ENCODE results near the gene GID8. TPM values are rescaled to one million over a fixed set of nuclear protein-coding genes. Genes with fewer than 3 reads are reported as not detected.

The GID8 gene
- total RNA-seq, 2 donors from 2014 or later, result 16.8 to 18.7 TPM

DNA sequence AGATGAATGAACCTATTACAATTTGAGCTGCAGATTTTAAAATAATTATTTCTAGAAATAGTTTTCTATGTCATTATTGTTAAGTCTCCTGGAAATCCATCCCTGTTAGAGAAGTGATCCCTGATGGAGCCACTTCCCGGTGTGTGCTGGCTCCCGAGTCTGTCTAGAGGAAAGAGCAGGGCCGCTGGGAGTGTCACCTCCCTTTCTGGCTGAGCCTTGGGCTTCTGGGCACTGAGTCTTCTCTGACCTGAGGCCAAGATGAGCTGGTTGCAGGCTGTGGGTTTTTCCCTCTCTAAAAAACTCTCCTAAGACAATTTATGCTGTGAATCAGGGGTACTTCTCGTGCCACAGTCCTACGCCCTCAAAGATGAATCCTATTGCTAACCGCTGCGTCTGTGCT, 47.5 kb upstream of the GID8 start:
- DNase-seq (ENCODE audit: low spot score), result no peak
- no peak overlapping the region for H3K27ac ChIP-seq
- no peaks in the 10 kb centered on the region for H3K9me3 ChIP-seq
- H3K27me3 ChIP-seq, result no peaks in the 10 kb centered on the region
- peaks cover 0 to 11% of the 10 kb centered on the region in 2 donors for H3K4me1 ChIP-seq
- peaks cover 70% of the 10 kb centered on the region for H3K36me3 ChIP-seq
- TF ChIP-seq, protein P1, sequence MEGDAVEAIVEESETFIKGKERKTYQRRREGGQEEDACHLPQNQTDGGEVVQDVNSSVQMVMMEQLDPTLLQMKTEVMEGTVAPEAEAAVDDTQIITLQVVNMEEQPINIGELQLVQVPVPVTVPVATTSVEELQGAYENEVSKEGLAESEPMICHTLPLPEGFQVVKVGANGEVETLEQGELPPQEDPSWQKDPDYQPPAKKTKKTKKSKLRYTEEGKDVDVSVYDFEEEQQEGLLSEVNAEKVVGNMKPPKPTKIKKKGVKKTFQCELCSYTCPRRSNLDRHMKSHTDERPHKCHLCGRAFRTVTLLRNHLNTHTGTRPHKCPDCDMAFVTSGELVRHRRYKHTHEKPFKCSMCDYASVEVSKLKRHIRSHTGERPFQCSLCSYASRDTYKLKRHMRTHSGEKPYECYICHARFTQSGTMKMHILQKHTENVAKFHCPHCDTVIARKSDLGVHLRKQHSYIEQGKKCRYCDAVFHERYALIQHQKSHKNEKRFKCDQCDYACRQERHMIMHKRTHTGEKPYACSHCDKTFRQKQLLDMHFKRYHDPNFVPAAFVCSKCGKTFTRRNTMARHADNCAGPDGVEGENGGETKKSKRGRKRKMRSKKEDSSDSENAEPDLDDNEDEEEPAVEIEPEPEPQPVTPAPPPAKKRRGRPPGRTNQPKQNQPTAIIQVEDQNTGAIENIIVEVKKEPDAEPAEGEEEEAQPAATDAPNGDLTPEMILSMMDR (IDR thresholded peaks at IDR 0.05), result no peak
- no peak overlapping the region for H3K4me3 ChIP-seq

DNA sequence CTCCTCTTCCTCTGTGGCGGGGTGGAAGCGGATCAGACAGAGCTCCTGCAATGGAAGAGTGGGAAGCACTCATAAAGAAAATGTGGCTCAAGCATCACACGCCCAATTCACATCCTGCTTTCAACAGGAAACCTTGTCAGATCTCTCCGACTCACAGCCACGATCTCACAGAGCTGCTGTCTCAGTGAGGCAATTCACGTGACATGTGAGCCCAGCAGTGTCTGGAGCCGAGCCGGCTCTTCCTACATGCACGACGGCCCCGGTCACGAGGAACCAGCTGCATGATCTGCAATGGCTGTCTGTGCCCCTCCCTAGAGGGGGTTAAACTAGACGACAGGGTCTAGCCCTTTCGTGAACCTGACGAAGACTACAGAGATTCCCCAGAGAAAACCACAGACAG, 46.8 kb upstream of the GID8 start:
- no peak overlapping the region for H3K4me3 ChIP-seq
- no peaks in the 10 kb centered on the region for H3K9me3 ChIP-seq
- H3K27ac ChIP-seq, result no peak overlapping the region
- no peaks in the 10 kb centered on the region for H3K27me3 ChIP-seq
- peaks cover 0 to 11% of the 10 kb centered on the region in 2 donors for H3K4me1 ChIP-seq
- peaks cover 74% of the 10 kb centered on the region for H3K36me3 ChIP-seq
- TF ChIP-seq, protein P1 (IDR thresholded peaks at IDR 0.05), result no peak
- DNase-seq (ENCODE audit: low spot score), result no peak

DNA sequence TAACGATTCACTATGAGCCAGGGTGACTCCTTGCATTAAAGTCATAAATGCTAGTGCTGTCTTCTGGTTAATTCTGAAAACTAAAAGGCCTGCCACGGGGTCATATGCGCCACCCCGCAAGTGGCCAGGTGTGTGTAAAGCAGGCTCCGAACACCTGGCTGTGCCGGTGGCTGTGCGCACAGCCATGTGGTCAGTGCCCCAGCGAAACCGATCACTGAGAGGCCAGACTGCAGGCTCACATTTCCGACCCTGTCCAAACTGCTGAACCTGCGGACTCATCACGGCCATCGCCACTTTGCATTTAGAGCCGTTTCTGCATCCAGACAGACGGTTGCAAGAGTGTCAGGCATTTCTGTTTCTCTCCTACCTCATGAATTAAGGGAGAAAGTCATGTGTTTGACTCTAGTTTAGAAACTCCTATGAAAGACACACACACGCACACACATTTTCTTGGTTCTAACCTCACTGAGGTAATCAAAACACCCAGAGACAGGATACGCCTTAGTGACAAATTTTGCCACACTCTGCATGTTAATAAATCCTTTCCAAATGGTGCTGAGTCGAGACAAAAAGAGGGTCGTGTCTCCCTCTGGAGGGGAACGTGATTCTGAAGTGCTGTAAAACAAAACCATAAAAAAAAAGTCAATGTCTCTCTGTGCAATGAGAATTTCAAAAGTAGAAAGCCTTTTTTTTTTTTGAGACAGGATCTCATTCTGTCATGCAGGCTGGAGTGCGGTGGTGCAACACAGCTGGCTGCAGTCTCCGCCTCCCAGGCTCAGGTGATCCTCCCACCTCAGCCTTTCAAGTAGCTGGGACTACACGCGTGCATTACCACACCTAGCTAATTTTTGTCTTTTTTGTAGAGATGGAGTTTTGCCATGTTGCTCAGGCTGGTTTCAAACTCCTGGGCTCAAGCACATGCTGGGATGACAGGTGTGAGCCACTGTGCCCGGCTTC, 45.3 kb upstream of the GID8 start:
- Histone ChIP-seq H3K27ac (no peak overlapping the region), H3K36me3 (peaks cover 78% of the 10 kb centered on the region), H3K4me1 (peaks cover 0 to 4% of the 10 kb centered on the region in 2 donors), H3K9me3 (no peaks in the 10 kb centered on the region), H3K27me3 (no peaks in the 10 kb centered on the region), H3K4me3 (no peak overlapping the region)
- no peak for DNase-seq (ENCODE audit: low spot score)
- TF ChIP-seq, protein P1 (IDR thresholded peaks at IDR 0.05), result no peak

DNA sequence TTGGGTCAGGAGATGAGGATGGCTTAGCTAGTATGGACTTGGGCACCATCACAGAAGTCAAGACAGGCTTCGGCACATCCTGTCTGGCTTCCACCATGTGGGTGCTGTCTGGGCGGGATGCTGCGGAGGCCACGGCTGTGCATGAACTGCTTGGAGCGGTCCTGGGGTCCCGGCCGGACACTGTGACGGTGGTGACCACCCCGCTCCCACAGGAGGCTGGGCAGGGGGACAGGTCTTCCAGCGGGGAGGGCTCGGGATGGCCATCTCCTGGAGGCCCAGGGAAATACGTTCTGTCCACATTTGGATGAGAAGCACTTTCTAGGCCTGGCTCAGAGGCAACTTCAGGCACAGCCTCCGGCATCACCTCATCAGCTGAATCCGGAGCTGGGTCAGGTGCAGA, 44.2 kb upstream of the GID8 start:
- Histone ChIP-seq H3K36me3 (peaks cover 70% of the 10 kb centered on the region), H3K9me3 (no peaks in the 10 kb centered on the region), H3K27me3 (no peaks in the 10 kb centered on the region), H3K27ac (no peak overlapping the region), H3K4me1 (no peaks in the 10 kb centered on the region), H3K4me3 (no peak overlapping the region)
- TF ChIP-seq, protein P1 (IDR thresholded peaks at IDR 0.05), result no peak
- DNase-seq (ENCODE audit: low spot score), result no peak

DNA sequence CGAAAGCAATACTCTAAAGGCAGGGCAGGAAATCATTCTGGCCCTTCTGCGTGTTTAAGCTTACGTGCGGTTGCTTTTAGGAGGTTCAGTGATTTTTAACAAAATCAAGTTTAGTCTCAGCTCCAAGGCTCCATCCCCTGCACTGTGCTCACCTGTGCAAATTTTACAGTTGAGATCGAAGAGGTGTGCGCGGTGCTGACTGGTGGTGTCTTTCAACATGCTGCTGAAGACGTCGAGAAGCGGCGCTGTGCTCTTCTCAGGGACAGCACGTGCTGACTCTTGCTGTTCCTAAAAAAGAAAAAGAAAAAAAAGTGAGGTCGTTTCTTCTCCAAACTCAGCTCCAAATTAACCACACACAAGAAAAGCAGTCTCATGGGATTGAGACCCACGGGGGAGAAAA, 43.7 kb upstream of the GID8 start:
- Histone ChIP-seq H3K9me3 (no peaks in the 10 kb centered on the region), H3K36me3 (peaks cover 64% of the 10 kb centered on the region), H3K27me3 (no peaks in the 10 kb centered on the region), H3K4me1 (peaks cover 0 to 5% of the 10 kb centered on the region in 2 donors), H3K4me3 (no peak overlapping the region), H3K27ac (no peak overlapping the region)
- TF ChIP-seq, protein P1 (IDR thresholded peaks at IDR 0.05), result no peak
- no peak for DNase-seq (ENCODE audit: low spot score)
